ENCODE results near the gene NOS1AP.

NOS1AP gene

DNA sequence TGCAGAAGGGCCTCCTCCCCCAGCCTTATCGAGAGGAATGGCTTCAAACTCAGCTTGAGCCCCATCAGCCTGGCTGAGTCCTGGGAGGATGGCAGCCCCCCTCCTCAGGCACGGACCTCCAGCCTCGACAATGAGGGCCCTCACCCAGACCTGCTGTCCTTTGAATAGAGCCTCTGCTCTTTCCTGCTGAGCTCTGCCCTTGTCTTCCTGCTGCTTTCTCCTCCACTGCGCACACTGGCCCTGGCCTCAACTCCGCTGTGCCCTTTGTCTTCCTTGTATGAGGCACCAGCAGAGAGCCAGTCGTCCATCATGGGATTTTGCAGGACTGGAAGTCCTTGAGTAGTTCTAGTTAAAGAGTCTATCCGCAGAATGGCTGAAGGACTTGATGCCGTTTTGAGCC is 314.0 kb downstream of the NOS1AP start:
- peaks cover 7% of the 10 kb centered on the region for H3K4me1 ChIP-seq (ENCODE audit: control insufficient read depth, insufficient read depth, low read length, poor library complexity, severe bottlenecking)
- no peaks in the 10 kb centered on the region for H3K9me3 ChIP-seq (ENCODE audit: control insufficient read depth, low read length)
- no peaks in the 10 kb centered on the region for H3K36me3 ChIP-seq (ENCODE audit: control insufficient read depth, insufficient read depth, low read length)
- 85% methylated on average over 8 of the region's 8 CpGs for WGBS, 2 experiments (ENCODE audit: insufficient coverage in 2 of 2)
- no peak overlapping the region for H3K27ac ChIP-seq (ENCODE audit: low read depth, low read length, severe bottlenecking)
- no peak overlapping the region for H3K4me3 ChIP-seq (ENCODE audit: extremely low read depth, insufficient read depth, low read length, poor library complexity, severe bottlenecking)

GRCh38 chr1:162384116-162384515 is 314.6 kb downstream of the NOS1AP start:
- no peak overlapping the region for H3K4me3 ChIP-seq (ENCODE audit: extremely low read depth, insufficient read depth, low read length, poor library complexity, severe bottlenecking)
- no peak overlapping the region for H3K27ac ChIP-seq (ENCODE audit: low read depth, low read length, severe bottlenecking)
- H3K4me1 ChIP-seq (ENCODE audit: control insufficient read depth, insufficient read depth, low read length, poor library complexity, severe bottlenecking) = peaks cover 13% of the 10 kb centered on the region
- no peaks in the 10 kb centered on the region for H3K9me3 ChIP-seq (ENCODE audit: control insufficient read depth, low read length)
- 98 to 100% methylated on average over 3 to 4 of the region's 6 CpGs for WGBS, 2 experiments (ENCODE audit: insufficient coverage in 2 of 2)
- H3K36me3 ChIP-seq (ENCODE audit: control insufficient read depth, insufficient read depth, low read length) = no peaks in the 10 kb centered on the region

DNA sequence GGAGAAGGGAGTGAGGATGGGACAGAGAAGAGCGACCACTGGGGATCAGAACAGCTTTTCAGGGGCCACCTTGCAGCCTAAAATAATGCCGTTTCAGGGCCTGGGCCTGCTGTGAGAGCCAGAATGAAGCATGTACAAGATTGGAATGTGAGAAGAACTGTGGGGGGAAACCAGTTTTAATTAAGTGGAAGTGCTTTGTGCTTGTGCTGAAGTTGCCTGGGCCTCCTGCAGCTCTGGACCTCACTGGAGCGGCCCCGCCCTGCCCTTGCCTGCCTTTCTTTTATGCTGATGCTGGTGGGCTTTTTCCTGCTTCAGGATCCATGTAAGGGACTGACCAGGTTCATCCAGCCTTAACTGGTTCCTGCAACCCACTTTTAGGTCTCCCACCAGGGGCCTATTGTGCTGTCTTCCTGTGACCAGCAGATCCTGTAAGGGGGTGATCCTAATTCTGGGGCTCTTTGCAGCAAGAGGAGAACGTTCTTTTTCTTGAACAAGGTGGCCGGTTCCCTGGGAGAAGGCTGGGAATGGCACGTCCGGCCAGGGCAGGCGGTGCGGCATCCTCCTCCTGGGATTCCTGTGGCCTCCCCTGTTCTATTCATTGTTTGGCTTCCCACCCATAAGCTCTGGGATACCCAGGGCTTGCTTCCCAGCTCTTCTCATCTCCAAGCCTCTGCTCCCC is 315.2 kb downstream of the NOS1AP start:
- Histone ChIP-seq H3K4me3 (ENCODE audit: extremely low read depth, insufficient read depth, low read length, poor library complexity, severe bottlenecking) (no peak overlapping the region), H3K27ac (ENCODE audit: low read depth, low read length, severe bottlenecking) (no peak overlapping the region), H3K9me3 (ENCODE audit: control insufficient read depth, low read length) (no peaks in the 10 kb centered on the region), H3K36me3 (ENCODE audit: control insufficient read depth, insufficient read depth, low read length) (no peaks in the 10 kb centered on the region), H3K4me1 (ENCODE audit: control insufficient read depth, insufficient read depth, low read length, poor library complexity, severe bottlenecking) (peaks cover 19% of the 10 kb centered on the region)
- 87 to 89% methylated on average over 8 to 10 of the region's 10 CpGs for WGBS, 2 experiments (ENCODE audit: insufficient coverage in 2 of 2)

DNA sequence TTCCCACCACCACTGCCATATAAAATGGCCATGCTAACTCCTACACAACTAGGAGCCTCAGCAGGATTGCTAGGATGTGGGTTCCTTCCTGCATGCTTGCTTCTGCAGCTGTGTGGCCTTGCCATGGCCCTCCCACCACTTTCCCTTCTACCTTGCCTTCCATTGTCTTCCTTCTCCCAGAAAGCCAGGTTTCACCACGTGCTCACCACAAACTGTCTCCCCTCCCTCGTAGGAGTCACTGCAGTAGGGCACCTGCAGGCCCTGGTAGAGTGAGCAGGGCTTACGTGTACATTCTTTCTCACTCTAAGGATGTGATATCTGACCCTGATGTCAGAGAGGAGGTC is 315.8 kb downstream of the NOS1AP start:
- peaks cover 21% of the 10 kb centered on the region for H3K4me1 ChIP-seq (ENCODE audit: control insufficient read depth, insufficient read depth, low read length, poor library complexity, severe bottlenecking)
- WGBS, 2 experiments (ENCODE audit: insufficient coverage in 2 of 2) = 94% methylated on average over 3 of the region's 3 CpGs; no CpG with 5 or more reads in 1 of the 2 experiments
- no peaks in the 10 kb centered on the region for H3K9me3 ChIP-seq (ENCODE audit: control insufficient read depth, low read length)
- no peaks in the 10 kb centered on the region for H3K36me3 ChIP-seq (ENCODE audit: control insufficient read depth, insufficient read depth, low read length)
- H3K4me3 ChIP-seq (ENCODE audit: extremely low read depth, insufficient read depth, low read length, poor library complexity, severe bottlenecking) = no peak overlapping the region
- no peak overlapping the region for H3K27ac ChIP-seq (ENCODE audit: low read depth, low read length, severe bottlenecking)

- Histone ChIP-seq H3K9me3 (ENCODE audit: control insufficient read depth, low read length) (no peaks in the 10 kb centered on the region), H3K4me3 (ENCODE audit: extremely low read depth, insufficient read depth, low read length, poor library complexity, severe bottlenecking) (no peak overlapping the region), H3K4me1 (ENCODE audit: control insufficient read depth, insufficient read depth, low read length, poor library complexity, severe bottlenecking) (peaks cover 21% of the 10 kb centered on the region), H3K27ac (ENCODE audit: low read depth, low read length, severe bottlenecking) (no peak overlapping the region), H3K36me3 (ENCODE audit: control insufficient read depth, insufficient read depth, low read length) (no peaks in the 10 kb centered on the region)
- WGBS, 2 experiments (ENCODE audit: insufficient coverage in 2 of 2) = 64 to 100% methylated on average over 2 to 3 of the region's 3 CpGs
These were observed 316.2 kb downstream of the NOS1AP start for GRCh38 chr1:162385702-162386101.

DNA sequence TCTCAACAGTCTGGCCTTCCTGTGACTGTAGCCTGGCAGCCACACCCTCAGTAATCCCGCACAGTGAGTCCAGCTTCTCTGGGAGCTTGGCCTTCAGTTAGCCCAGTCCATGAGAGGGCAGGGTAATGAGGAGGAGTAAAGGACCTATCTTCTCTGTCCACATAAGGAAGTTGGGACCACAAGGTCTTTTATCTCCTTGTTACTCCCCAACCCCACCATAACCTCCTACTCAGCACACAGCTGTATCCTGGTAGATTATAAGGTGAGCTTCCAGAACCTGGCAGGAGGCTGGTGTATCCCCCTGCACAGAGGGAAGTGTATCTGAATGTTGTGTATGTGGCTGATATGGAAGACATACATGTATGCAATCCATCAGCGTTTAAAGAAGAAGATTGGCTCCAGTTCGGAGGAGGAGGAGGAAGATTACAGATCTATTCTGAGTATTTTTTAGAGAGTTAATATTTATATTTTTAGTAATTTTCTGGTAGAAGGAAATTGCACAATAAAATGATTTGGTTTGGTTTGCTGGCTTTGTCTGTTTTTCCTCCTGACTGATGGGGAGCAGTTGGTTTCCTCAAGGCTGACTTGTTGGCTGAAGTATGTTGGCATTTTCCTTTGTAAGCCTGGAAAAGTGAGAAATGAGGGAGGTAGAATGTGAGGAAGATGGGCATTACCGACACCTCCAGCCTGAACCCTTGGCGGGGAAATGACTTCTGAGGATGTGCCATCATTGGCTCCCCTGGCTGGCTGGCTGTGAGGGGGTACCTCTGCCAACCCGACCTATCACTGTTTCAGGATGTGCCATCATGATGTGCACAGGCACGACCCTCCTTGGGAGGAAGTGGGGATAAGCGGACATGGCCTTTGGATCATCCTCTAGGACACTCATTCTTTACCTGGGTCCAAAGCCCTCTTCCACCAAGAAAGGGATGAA is 317.1 kb downstream of the NOS1AP start:
- Histone ChIP-seq H3K4me3 (ENCODE audit: extremely low read depth, insufficient read depth, low read length, poor library complexity, severe bottlenecking) (no peak overlapping the region), H3K9me3 (ENCODE audit: control insufficient read depth, low read length) (no peaks in the 10 kb centered on the region), H3K27ac (ENCODE audit: low read depth, low read length, severe bottlenecking) (no peak overlapping the region), H3K36me3 (ENCODE audit: control insufficient read depth, insufficient read depth, low read length) (no peaks in the 10 kb centered on the region), H3K4me1 (ENCODE audit: control insufficient read depth, insufficient read depth, low read length, poor library complexity, severe bottlenecking) (peaks cover 21% of the 10 kb centered on the region)
- WGBS, 2 experiments (ENCODE audit: insufficient coverage in 2 of 2) = 92 to 94% methylated on average over 6 of the region's 8 CpGs

DNA sequence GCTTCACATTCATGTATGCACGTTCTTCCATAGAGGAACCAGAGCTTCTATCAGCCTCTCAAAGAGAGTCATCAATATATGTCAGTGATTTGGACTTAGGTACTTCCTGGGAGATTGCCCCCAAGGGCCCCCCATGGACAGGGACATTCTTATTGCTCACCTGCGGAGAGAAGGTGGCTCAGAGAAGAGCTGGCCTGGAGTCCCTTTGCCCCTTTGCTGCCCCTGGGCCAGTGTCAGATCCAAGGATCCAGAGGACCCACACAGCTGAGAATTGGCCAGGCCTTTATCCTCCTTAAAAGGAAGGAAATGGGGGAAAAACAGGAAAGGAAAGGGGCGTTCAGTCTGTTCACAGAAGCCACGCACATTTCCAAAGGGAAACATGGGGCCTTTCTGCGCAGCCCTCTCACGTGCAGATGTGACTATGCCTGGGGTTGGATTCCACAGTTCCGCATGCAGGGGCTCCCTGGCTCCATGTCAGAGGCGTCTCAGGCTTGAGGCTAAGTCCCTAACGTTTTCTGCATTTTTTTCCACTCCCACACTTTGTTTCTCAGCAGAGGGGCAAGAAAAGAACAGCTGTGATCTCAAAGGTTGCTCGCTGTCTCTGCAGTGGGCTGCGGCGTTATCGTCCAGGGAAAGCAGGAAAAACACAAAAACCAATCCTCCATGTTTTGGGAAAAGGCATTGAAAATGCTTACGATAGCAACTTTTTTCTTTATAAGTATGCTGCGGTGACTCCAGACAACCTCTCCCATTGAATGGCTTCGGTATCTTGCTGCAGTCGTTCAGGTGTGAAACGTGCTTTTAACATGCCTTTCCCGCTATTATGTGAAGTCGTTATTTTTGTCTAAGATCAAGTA is 318.0 kb downstream of the NOS1AP start:
- Histone ChIP-seq H3K36me3 (ENCODE audit: control insufficient read depth, insufficient read depth, low read length) (no peaks in the 10 kb centered on the region), H3K4me3 (ENCODE audit: extremely low read depth, insufficient read depth, low read length, poor library complexity, severe bottlenecking) (no peak overlapping the region), H3K9me3 (ENCODE audit: control insufficient read depth, low read length) (no peaks in the 10 kb centered on the region), H3K4me1 (ENCODE audit: control insufficient read depth, insufficient read depth, low read length, poor library complexity, severe bottlenecking) (peaks cover 21% of the 10 kb centered on the region), H3K27ac (ENCODE audit: low read depth, low read length, severe bottlenecking) (no peak overlapping the region)
- WGBS, 2 experiments (ENCODE audit: insufficient coverage in 2 of 2) = 92 to 93% methylated on average over 15 to 19 of the region's 20 CpGs

GRCh38 chr1:162388083-162388594 is 318.6 kb downstream of the NOS1AP start:
- H3K27ac ChIP-seq (ENCODE audit: low read depth, low read length, severe bottlenecking) = no peak overlapping the region
- no peaks in the 10 kb centered on the region for H3K36me3 ChIP-seq (ENCODE audit: control insufficient read depth, insufficient read depth, low read length)
- H3K9me3 ChIP-seq (ENCODE audit: control insufficient read depth, low read length) = no peaks in the 10 kb centered on the region
- H3K4me1 ChIP-seq (ENCODE audit: control insufficient read depth, insufficient read depth, low read length, poor library complexity, severe bottlenecking) = peaks cover 21% of the 10 kb centered on the region
- H3K4me3 ChIP-seq (ENCODE audit: extremely low read depth, insufficient read depth, low read length, poor library complexity, severe bottlenecking) = no peak overlapping the region
- 88 to 100% methylated on average over 5 to 8 of the region's 8 CpGs for WGBS, 2 experiments (ENCODE audit: insufficient coverage in 2 of 2)

DNA sequence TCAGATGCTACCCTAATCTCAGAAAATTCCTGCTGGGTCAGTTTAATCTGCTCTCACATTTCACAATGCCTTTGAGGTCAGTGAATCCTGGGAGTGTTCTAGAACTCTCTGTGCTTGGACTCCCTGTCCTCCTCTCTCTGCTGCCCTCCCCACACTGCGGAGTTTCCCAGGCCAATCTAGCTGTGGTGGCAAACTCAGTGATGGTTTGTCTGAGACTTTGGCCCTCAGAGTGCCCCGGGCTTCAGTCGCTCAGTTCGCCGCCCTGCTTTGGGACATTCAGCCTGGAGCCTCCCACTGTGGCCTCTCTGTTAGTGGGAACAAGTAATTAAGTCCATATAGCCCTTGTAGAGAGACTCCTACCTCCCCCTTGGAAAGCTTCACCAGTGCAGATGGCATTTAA is 319.1 kb downstream of the NOS1AP start:
- Histone ChIP-seq H3K4me3 (ENCODE audit: extremely low read depth, insufficient read depth, low read length, poor library complexity, severe bottlenecking) (no peak overlapping the region), H3K27ac (ENCODE audit: low read depth, low read length, severe bottlenecking) (peak overlapping the region; percentile 47), H3K4me1 (ENCODE audit: control insufficient read depth, insufficient read depth, low read length, poor library complexity, severe bottlenecking) (peaks cover 21% of the 10 kb centered on the region), H3K36me3 (ENCODE audit: control insufficient read depth, insufficient read depth, low read length) (no peaks in the 10 kb centered on the region), H3K9me3 (ENCODE audit: control insufficient read depth, low read length) (no peaks in the 10 kb centered on the region)
- 85 to 93% methylated on average over 3 to 5 of the region's 5 CpGs for WGBS, 2 experiments (ENCODE audit: insufficient coverage in 2 of 2)

DNA sequence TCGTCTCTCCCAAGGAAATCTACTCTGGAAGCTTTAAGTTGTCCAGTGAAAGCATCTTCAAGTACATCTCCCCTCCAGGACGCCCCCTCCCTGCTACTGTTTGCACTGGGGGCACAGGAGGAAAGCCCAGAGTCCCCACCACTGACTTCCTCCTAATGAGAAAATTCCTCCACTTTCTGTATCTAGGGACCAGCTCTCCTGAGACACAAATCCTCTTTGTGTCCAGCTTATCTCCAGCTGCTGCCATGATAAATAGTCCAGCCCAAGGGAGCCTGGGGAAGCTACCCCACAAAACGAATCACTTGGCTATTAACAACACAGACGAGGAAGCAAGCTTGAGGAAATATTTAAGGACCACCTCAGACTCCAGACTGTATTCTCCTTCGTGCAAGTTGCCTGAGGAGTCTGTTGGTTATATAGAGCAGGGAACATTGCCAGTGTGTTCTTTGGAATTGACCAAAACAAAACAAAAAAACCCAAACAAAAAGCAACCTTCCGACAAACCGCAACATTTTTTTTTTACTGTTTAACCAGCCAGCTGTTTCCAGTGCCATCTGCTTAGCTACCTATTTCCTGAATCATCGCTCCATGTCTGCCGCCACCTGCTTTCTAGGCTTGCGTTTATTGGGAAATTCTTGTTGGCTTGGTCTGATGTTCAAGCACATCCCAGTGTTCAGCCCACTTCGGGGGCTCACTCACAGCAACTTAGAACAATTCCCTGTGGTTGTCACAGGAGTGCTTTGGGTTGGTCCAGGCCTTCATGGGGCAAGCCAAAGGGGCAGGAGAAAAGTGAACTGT is 319.7 kb downstream of the NOS1AP start:
- H3K9me3 ChIP-seq (ENCODE audit: control insufficient read depth, low read length) = no peaks in the 10 kb centered on the region
- H3K4me3 ChIP-seq (ENCODE audit: extremely low read depth, insufficient read depth, low read length, poor library complexity, severe bottlenecking) = no peak overlapping the region
- WGBS, 2 experiments (ENCODE audit: insufficient coverage in 2 of 2) = 91 to 94% methylated on average over 4 to 6 of the region's 11 CpGs
- H3K4me1 ChIP-seq (ENCODE audit: control insufficient read depth, insufficient read depth, low read length, poor library complexity, severe bottlenecking) = peaks cover 21% of the 10 kb centered on the region
- H3K36me3 ChIP-seq (ENCODE audit: control insufficient read depth, insufficient read depth, low read length) = no peaks in the 10 kb centered on the region
- H3K27ac ChIP-seq (ENCODE audit: low read depth, low read length, severe bottlenecking) = peak overlapping the region; percentile 47
